Ovary (tissue), 9 donors: ENCODE measurements around the gene GAPDH. TPM values are rescaled to one million over a fixed set of nuclear protein-coding genes. Genes with fewer than 3 reads are reported as not detected.

ENCODE experiments used
- DNase-seq, 5 donors: peaks; one replicate each; pipeline ENCODE4 v3.0.0-alpha.2; 2019 to 2020
- H3K27ac ChIP-seq, 2 donors: fragments of 200-600 bp; one replicate each; pipeline versions ENCODE4 v1.5.1 to v1.8.0; 2019 to 2022
- H3K27me3 ChIP-seq: fragments of 200-600 bp; one replicate; pipeline ENCODE4 v1.8.0; 2022
- H3K36me3 ChIP-seq: fragments of 200-600 bp; sonication (generic); one replicate; pipeline ENCODE4 v1.5.1; 2019
- H3K4me1 ChIP-seq: one replicate; pipeline ENCODE4 v1.8.1; 2013; ENCODE audit warnings: mild to moderate bottlenecking, moderate library complexity; ENCODE audit not compliant: insufficient read depth
- H3K4me3 ChIP-seq: fragments of 200-600 bp; sonication (generic); one replicate; pipeline ENCODE4 v1.5.1; 2017
- H3K9me3 ChIP-seq, 2 donors: fragments of 200-600 bp in 1 of 2; sonication (generic) in 1 of 2; one replicate each; pipeline versions ENCODE4 v1.5.1 to v1.8.1; 2013 to 2019; ENCODE audit warnings: mild to moderate bottlenecking in 1 of 2, moderate library complexity in 1 of 2
- EP300 ChIP-seq: sonication (generic); formaldehyde crosslinking; IDR thresholded peaks from one replicate; pipeline ENCODE4 v1.6.1; 2017; ENCODE audit warnings: antibody characterized with exemption
- POLR2A ChIP-seq: fragments of 450-650 bp; IDR thresholded peaks from one replicate; pipeline ENCODE4 v1.6.1; 2017; ENCODE audit warnings: antibody characterized with exemption, mild to moderate bottlenecking, moderate library complexity
- WGBS, 3 donors: extraction: QIAGEN DNeasy Blood & Tissue Kit in 1 of 3; methylation state at CpG; one replicate each; pipeline versions ENCODE4 v1.1.5 to v1.1.7; 2013 to 2017; 5-methylcytosine and 5-hydroxymethylcytosine counted together
- intact Hi-C, 4 donors: fragments of 100-400 bp; cut with DNase I; formaldehyde crosslinking; loops; one replicate each; pipeline versions ENCODE4 v1.11.0 to v1.15.1; 2022 to 2023
- polyA plus RNA-seq, 2 donors: library from polyadenylated mRNA; stranded (reverse); fragments of 200-250 nt in 1 of 2; fragments of 350-450 nt in 1 of 2; fragmentation: Illumina TruSeq in 1 of 2; extraction: RNeasy Lipid Tissue Mini Kit (QIAGEN cat#74804) in 1 of 2; gene quantifications; one replicate each; pipeline ENCODE4 v1.2.3, GENCODE V29; 2013 to 2014
- total RNA-seq, 7 donors: library from RNA; depleted of rRNA in 2 of 7; stranded (reverse); fragments of >200 nt in 2 of 7; fragmentation: NEBNext Ultra II Directional in 3 of 7; extraction: Animal tissue kit (Norgen Biotek cat#: 25700) in 3 of 7; gene quantifications; one replicate each; pipeline versions ENCODE4 v1.1.0 to v1.2.4, GENCODE V29; 2016 to 2023
- TF ChIP-seq, protein P1 (sequence below), 3 donors: fragments of 450-650 bp in 2 of 3; fragments of 200-600 bp in 1 of 3; IDR thresholded peaks; one replicate each; pipeline versions ENCODE4 v1.5.1 to v1.8.0; 2016 to 2022; ENCODE audit warnings: antibody characterized with exemption in 3 of 3, mild to moderate bottlenecking in 1 of 3
- donor health status: DM: no; HTN: no; CAD: no; lungs with moderate emphysema.
- donor health status: DM: no; HTN: no; CAD: no.
- donor health status: Bipolar disorder and iron deficiency.
- donor health status: DM: yes; HTN: yes; CAD: no.
- donor health status: DM: no; HTN: no; CAD: no.
- donor health status: DM: yes; HTN: yes; CAD: no.

Gene GAPDH
- total and polyA plus RNA-seq, 9 donors = 661 to 1,442 (median 1,247) TPM

- no peaks in the 10 kb centered on the region for H3K27me3 ChIP-seq
- H3K9me3 ChIP-seq = no peaks in the 10 kb centered on the region
- 87 to 94% (median 94%) methylated on average over 18 of the region's 18 CpGs for WGBS, 3 donors
- TF ChIP-seq POLR2A (no peak), EP300 (no peak)
- TF ChIP-seq, protein P1, sequence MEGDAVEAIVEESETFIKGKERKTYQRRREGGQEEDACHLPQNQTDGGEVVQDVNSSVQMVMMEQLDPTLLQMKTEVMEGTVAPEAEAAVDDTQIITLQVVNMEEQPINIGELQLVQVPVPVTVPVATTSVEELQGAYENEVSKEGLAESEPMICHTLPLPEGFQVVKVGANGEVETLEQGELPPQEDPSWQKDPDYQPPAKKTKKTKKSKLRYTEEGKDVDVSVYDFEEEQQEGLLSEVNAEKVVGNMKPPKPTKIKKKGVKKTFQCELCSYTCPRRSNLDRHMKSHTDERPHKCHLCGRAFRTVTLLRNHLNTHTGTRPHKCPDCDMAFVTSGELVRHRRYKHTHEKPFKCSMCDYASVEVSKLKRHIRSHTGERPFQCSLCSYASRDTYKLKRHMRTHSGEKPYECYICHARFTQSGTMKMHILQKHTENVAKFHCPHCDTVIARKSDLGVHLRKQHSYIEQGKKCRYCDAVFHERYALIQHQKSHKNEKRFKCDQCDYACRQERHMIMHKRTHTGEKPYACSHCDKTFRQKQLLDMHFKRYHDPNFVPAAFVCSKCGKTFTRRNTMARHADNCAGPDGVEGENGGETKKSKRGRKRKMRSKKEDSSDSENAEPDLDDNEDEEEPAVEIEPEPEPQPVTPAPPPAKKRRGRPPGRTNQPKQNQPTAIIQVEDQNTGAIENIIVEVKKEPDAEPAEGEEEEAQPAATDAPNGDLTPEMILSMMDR (IDR thresholded peaks at IDR 0.05) = no peak
- peaks cover 23% of the 10 kb centered on the region for H3K4me1 ChIP-seq
- intact Hi-C loops = loop anchor here in 1 of 4 donors (10.0 kb wide), 1 partner anchor 225 kb away; the partner anchor contains the start of gene LAG3
- peak in 1 of 5 donors; percentile 22 for DNase-seq
- H3K36me3 ChIP-seq = no peaks in the 10 kb centered on the region
- H3K27ac ChIP-seq = no peak overlapping the region
- no peak overlapping the region for H3K4me3 ChIP-seq
These were observed 15.4 kb downstream of the GAPDH start for GRCh38 chr12:6549684-6550151.

- DNase-seq = peak in 1 of 5 donors; percentile 15
- Histone ChIP-seq H3K4me3 (no peak overlapping the region), H3K27ac (no peak overlapping the region), H3K36me3 (no peaks in the 10 kb centered on the region), H3K27me3 (no peaks in the 10 kb centered on the region), H3K9me3 (no peaks in the 10 kb centered on the region), H3K4me1 (peaks cover 25% of the 10 kb centered on the region)
- intact Hi-C loops = loop anchor here in 1 of 4 donors (10.0 kb wide), 1 partner anchor 224 kb away; the partner anchor contains the start of gene LAG3
- 86 to 89% (median 88%) methylated on average over 24 of the region's 24 CpGs for WGBS, 3 donors
- TF ChIP-seq EP300 (no peak), POLR2A (no peak)
These were observed 16.2 kb downstream of the GAPDH start for GRCh38 chr12:6550294-6551062.

DNA sequence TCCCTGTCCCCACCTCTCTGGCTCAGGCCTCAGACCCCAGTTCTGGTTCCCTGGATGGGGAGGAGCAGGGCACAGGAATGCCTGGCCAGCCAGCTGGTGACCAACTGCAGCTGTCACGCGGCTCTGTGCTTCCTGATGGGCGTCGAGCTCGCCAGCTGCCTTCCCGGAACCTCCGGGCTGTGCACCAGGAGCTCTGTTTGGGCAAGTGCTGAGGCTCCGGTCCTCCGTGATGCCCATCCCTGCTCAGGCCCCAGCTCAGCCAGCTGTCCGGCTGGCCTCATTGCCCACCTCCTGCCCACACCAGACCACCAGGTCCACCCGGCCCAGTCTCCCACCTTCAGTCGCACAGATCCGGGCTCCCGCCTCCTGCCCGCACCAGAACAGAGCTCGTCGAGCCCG is 16.7 kb downstream of the GAPDH start:
- DNase-seq = peak in 1 of 5 donors; percentile 24
- no peak for TF ChIP-seq EP300
- TF ChIP-seq, protein P1 (IDR thresholded peaks at IDR 0.05) = no peak
- no peak for TF ChIP-seq POLR2A
- 77 to 87% (median 78%) methylated on average over 18 of the region's 18 CpGs for WGBS, 3 donors
- H3K27ac ChIP-seq = peak overlapping the region; percentile 46 to 53
- no peaks in the 10 kb centered on the region for H3K27me3 ChIP-seq
- peaks cover 25% of the 10 kb centered on the region for H3K4me1 ChIP-seq
- intact Hi-C loops = loop anchor here in 1 of 4 donors (10.0 kb wide), 1 partner anchor 224 kb away; the partner anchor contains the start of gene LAG3
- no peaks in the 10 kb centered on the region for H3K9me3 ChIP-seq
- H3K4me3 ChIP-seq = no peak overlapping the region
- no peaks in the 10 kb centered on the region for H3K36me3 ChIP-seq

DNA sequence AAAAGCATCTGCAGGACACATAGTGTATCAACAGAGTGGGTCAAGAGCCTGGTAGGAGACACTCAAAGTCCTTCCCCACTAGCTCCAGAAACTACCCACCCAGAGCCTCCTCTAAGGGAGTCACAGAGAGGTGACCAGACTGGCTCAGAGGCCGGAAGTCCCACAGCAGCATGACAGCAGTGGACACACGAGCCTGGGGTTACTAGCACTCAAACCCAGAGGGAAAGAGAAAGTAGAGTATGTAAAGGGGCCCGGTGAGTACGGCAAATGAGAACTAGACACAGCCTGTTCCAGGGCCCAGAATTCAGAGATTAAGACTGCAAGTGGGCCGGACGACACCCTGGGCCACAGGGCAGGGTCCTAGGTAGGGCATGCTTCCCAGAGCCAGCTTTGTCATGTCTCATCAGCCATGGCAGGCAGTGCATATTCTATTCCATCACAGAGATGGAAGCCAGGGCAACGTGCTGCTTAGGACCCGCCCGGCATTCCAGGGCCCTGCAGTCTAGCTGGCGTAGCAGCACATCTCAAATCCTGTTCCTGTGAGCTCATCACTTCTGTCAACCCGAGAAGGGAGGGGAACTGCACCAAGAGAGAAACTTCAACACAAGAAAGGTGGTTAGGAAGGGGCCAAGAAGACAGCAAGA is 17.3 kb downstream of the GAPDH start:
- WGBS, 3 donors = 47 to 65% (median 60%) methylated on average over 11 of the region's 11 CpGs
- Histone ChIP-seq H3K27ac (peak overlapping the region; percentile 46 to 53), H3K9me3 (no peaks in the 10 kb centered on the region), H3K4me1 (peaks cover 25% of the 10 kb centered on the region), H3K4me3 (no peak overlapping the region), H3K27me3 (no peaks in the 10 kb centered on the region), H3K36me3 (no peaks in the 10 kb centered on the region)
- DNase-seq = no peak
- intact Hi-C loops = loop anchor here in 1 of 4 donors (10.0 kb wide), 1 partner anchor 223 kb away; the partner anchor contains the start of gene LAG3
- TF ChIP-seq, protein P1 (IDR thresholded peaks at IDR 0.05) = no peak
- TF ChIP-seq EP300 = no peak
